Amygdala (tissue), 56 donors: ENCODE results near the gene OTOP3.
"Not testable (repeated sequence)": the region's sequence is repeated elsewhere in the genome, so short reads cannot be mapped to it uniquely, and the experiment has no call there.

Experiments used
- DNase-seq, 56 donors: peaks; one replicate each; lab custom pipeline; 2025; lab: John Stamatoyannopoulos, UW

The OTOP3 gene

DNA sequence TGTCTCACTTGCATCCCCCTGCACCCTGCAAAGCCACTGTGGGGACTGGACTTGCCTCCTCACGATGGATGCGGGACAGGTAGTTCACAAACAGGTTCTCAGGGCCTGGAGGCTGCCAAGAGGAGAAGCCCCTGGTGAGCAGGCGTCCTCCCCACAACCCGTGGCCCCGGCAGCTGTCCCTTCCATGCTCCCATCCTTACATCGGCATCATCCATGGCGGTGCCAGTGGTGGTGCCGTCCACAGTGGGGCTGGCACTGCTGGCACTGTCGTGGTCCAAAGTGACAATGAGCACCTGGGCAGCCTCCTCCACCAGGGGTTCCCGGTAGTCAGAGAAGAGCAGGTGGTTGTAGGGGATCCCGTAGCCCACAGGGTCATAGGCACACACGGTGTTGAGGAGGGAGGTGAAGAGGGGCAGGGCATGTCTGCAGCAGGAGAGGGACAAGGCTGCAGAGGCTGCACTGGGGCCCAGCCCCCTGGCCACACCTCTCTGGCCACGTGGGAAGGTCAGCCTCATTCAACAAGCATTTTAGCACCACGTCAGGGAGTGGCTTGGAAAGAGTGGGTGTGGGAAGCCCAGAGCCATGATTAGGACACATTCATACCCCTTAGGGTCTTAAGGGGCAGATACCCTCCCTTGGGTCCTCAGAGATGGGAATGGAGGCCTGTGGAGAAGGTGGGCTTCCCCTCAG lies 24.3 kb downstream of the OTOP3 start:
- no peak for DNase-seq

DNA sequence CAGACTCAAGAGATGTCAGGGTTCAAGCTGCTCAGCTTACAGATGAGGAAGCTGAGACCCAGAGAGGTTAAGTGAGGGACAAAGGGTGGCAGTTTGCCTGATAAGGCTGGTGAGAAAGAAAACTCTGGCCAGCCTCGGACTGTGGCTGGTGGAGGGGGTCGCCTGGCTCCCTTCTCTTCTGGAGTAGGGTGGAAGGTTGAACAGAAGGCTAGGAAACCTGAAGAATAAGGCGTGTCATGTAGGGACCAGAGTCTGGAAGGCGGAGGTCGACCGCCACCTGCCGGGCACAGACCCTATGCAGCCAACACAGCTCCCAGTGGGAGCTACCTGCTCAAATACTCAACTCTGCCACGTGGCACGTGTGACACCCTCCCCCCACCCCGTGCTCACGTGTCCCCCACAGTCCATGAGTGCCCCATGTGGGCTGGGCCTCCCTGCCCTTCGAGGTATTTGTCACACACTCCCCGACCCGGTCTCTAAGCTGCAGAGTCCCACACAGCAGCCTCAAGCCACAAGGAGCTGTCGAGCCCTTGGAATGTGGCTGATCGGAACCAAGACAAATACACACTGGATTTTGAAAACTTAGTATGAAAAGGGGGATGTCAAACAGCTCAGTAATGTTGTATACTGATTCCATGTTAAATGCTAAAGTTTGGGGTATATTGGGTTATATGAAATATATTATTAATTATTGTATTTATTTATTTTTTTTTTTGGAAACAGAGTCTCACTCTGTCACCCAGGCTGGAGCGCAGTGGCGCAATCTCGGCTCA lies 25.1 kb downstream of the OTOP3 start:
- no peak for DNase-seq

- DNase-seq: peak in 54 of 56 donors; percentile 30 to 92 (median 70)
Measured at GRCh38 chr17:74961657-74962350, 26.1 kb downstream of the OTOP3 start.

- DNase-seq: peak in 52 of 56 donors; percentile 13 to 87 (median 51)
Measured at GRCh38 chr17:74962622-74963394, 27.1 kb downstream of the OTOP3 start.

- peak in 3 of 56 donors; percentile 11 to 25 (median 15) for DNase-seq
Measured at GRCh38 chr17:74963656-74964055, 28.0 kb downstream of the OTOP3 start.

DNA sequence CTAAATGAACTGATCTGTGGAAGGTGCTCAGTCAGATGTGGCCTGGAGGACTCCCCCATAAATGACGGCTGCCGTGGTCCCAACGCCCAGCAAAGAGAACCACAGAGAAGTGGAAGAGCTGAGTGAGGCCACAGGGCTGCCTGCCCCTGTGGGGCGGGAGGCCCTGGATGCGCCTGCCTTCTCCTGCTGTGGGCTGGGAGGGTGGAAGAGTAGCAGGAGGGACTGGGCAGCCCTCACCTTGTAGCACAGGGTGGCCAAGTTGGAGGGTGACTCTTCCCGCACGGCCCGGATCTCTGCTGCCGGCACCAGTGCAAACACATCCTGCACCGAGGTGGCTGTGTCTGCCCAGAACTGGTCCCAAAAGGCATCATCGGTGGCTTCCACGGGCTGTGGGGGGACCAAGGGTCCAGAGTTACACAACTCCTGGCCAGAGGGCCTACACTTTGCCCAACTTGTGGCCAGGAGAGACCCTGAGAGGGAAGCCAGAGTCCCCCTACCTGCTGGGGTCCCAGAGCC lies 28.6 kb downstream of the OTOP3 start:
- DNase-seq: no peak

DNA sequence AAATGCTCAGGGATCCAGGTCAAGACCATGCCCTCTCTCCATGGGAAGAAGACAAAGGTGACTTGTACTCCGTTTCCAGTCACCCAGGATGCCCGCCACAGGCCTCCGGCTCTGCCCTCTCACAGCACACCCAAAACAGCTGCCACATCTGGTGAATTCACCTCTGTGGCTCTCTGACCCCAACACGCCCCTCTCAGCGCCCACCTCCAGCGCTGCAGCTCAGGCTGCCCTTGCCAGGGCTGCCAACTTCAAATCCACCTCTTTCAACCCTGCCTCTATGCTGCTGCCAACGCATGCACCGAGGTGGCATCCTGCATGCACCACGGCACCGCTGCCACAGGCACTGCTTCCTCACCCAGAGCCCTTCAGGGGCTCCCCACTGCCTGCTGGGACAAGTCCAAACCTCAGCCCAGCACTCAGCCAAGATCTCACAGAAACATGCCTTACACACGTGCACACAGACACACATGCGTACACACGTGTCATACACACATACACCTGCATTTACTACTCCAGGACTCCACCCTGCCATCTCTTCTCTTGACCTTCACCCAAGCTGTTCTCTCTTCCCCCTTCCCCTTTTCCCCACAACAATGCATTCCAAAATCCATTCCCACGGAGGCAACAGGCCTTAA lies 29.4 kb downstream of the OTOP3 start:
- DNase-seq: no peak

- DNase-seq: no peak
Measured at GRCh38 chr17:74968361-74968780, 32.7 kb downstream of the OTOP3 start.

GRCh38 chr17:74969501-74969900 lies 33.8 kb downstream of the OTOP3 start:
- DNase-seq: not testable (repeated sequence)

GRCh38 chr17:74970395-74970794 lies 34.7 kb downstream of the OTOP3 start:
- DNase-seq: no peak

DNA sequence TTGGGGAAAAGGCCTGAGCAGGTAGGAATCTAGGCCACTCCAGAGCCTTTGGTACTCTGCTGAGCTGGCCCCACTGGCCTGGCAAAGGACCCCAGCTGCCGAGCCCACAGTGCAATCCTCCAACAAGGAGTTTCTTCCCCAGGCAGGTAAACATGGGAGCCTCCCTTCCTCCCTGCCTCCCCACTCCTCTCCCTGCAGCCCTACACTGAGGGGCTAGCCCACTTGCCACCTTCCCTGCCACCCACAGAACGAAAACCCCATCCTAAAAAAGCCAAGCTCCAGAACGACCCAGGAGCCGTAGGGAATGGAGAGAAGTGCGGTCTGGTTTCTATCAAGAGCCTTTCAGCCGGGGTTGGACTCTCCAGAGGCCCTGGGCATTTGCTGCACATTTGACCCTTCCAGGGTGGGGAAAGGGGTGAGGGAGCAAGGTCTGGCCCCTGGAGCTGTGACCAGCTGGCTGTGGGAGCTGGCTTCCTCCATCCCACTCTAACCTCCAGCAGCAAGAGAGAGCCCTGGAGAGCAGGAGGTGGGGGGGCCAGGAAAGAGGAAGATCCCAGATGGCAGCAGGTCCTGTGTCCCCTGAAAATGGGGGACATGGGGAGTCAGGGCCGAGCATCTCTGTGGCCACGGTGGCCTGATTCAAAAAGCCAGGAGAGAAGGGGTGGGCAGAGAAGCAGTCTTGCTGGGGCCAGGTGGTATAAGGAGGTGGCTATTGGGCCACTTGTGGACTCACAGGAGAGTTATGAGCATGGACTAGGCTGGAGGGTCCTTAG lies 35.6 kb downstream of the OTOP3 start:
- DNase-seq: no peak

DNA sequence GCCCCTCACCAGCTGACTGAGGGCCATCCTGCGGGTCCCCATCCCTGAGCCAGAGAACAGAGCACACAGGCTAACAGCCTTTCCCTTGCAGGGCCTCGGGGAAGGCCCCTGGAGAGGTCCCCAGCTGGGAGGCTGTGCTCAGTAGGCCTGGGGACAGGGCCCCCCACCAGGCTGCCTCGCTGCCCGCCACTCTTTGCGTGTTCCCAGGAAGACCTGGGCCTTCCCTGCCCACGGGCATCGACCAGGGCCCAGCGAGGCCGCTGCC lies 36.1 kb downstream of the OTOP3 start:
- DNase-seq: no peak

DNA sequence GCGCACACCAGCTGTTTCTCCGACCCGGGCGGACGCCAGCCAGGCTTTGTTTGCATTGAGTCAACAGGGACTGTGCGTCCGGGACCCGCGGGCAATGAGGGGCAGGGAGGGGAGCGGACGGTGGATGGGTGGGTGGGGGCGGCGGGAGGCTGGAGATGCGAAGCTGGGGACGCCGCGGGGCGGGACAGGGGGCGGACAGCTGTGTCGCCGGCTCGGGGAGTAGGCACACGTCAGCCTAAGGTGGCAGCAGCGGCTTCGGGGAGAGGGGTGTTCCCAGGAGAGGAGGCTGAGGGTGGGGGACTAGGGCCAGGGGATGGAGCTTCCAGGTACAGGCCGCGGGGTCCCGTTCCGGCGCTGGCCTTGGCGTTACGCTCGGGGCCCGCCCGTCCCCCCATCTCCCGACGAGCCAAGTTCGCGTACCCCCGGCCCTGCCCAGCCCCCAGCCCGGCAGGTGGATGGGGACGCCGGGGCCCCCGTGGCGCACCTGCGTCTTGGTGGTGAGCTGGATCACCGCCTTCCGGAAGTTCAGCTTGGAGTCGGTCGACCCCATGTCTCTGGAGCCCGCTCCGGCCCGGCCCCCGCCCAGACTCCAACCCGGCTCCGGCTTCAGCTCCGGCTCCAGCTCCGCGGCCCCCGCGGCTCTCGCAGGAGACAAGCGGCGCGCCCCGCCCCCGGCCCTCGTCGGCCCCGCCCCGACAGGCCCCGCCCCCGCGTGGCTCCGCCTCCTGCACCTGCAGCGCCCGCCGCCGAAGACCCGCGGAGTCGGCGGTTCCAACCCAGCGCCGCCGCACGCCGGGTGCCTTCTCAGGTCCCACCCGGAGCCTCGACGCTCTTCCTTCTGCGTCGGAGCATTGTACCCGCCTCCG lies 36.6 kb downstream of the OTOP3 start, which contains the start of gene HID1:
HID1 (minus strand) TSS at position 653 of the 866 bp plus-strand sequence; CDS start at position 550, 103 bp downstream.
- peak in 54 of 56 donors; percentile 19 to 91 (median 67) for DNase-seq

DNA sequence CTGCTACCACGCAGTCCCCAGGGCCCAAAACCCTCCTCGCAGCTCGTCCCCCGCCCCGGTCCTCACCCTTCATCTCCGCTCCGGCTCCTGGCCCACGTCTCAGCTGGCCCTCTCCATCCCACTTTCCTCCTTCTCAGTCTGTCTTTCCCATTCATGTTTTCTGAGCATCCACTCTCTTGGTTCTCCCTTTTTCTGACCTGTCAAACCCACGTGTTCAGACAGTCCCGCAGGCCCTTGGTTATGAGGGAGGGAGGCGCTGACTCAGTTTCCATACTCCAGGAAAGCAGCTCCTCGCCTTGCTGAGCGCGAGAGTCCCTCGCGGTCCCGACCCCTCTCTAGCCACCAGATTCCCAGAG lies 37.3 kb downstream of the OTOP3 start:
- no peak for DNase-seq

DNA sequence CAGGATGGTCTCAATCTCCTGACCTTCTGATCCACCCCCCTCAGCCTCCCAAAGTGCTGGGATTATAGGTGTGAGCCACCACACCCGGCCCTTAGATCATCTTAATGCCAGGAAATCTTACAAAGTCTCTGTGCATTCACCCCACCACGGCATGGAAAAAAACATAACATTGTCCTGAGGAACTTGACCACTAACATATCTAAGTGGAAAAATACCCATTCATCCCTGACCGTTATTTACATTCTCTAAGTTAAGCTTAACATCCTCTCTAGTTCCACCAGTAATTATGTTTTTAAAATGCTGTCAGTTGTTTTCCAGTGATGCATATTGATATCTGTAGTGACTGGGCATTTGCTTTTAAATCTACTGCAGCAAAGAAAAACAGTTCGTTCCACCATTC lies 40.2 kb downstream of the OTOP3 start:
- DNase-seq: no peak

DNA sequence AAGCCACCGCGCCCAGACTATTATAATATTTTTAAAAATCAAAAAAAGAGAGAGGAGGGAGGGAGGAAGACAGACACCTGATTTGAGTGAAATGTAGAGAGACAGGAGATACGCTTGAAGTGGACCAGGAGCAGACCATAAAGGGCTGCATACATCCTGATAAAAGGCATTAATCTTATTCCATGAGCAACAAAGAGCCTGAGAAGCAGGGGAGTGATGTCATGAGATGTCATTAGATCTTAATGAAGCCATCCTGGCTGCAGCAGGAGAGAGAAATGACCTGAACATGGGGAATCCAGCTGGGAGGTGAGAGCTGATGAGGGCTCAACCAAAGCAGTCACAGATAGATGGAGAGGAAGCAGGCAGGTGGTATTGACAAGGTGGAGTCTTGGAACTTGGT lies 42.1 kb downstream of the OTOP3 start:
- no peak for DNase-seq

- no peak for DNase-seq
Measured at GRCh38 chr17:74978240-74978639, 42.5 kb downstream of the OTOP3 start.

DNA sequence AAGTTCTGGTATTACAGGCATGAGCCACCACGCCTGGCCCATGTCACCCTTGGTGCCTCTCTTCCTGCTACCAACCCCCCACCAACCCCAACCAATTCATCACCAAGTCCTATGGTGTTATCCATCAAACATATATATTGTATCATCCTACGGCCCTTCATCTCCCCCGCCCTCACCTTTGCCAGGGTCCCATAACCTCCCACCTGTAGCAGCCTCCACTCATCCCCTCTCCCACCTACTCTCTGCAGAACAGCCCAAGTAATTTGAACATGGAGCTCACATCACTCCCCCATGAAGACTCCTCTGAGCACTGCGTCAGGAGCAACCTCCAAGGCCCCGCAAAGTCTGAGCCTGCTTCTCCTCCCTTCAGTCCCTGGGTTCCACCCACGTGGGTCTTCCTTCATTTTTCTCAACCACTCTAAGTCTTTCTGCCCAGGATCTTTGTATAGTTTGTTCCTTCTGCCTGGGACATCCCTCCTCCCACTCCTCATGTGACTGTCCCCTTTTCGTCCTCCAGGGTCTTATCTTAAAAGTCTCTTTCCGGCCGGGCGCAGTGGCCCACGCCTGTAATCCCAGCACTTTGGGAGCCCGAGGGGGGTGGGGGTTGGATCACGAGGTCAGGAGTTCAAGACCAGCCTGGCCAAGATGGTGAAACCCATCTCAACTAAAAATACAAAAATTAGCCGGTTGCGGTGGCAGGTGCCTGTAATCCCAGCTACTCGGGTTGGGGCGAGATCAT lies 43.9 kb downstream of the OTOP3 start:
- DNase-seq: no peak
